Activated naive CD8-positive, alpha-beta T cell treated with anti-CD3 and anti-CD28 coated beads, Interleukin-2, amount 50 U/mL, for 16 hours (primary cell): ENCODE results near the gene NKX2-3.

Experiments
- DNase-seq: peaks from one replicate; pipeline ENCODE4 v3.0.0-alpha.2; 2020; ENCODE audit warnings: low read depth, low spot score

NKX2-3 gene

GRCh38 chr10:99526861-99527504 lies 5.8 kb upstream of the NKX2-3 start:
- no peak for DNase-seq

GRCh38 chr10:99527526-99528493 lies 4.9 kb upstream of the NKX2-3 start:
- DNase-seq, result no peak

GRCh38 chr10:99528494-99529441 lies 4.0 kb upstream of the NKX2-3 start:
- no peak for DNase-seq

- no peak for DNase-seq
These were observed 3.1 kb upstream of the NKX2-3 start for GRCh38 chr10:99529591-99530107.

- DNase-seq, result no peak
These were observed 2.4 kb upstream of the NKX2-3 start for GRCh38 chr10:99530108-99531025.

GRCh38 chr10:99531026-99531695 lies 1.6 kb upstream of the NKX2-3 start:
- no peak for DNase-seq

GRCh38 chr10:99531696-99532593 lies 797 bp upstream of the NKX2-3 start:
- DNase-seq, result no peak

GRCh38 chr10:99533496-99534449 lies 1.0 kb downstream of the NKX2-3 start:
- DNase-seq, result no peak

GRCh38 chr10:99534450-99534938 lies 1.8 kb downstream of the NKX2-3 start:
- no peak for DNase-seq

GRCh38 chr10:99534939-99535763 lies 2.4 kb downstream of the NKX2-3 start:
- DNase-seq, result no peak

- no peak for DNase-seq
These were observed 3.1 kb downstream of the NKX2-3 start for GRCh38 chr10:99535764-99536337.

- DNase-seq, result no peak
These were observed 3.8 kb downstream of the NKX2-3 start for GRCh38 chr10:99536338-99537085.

- no peak for DNase-seq
These were observed 4.6 kb downstream of the NKX2-3 start for GRCh38 chr10:99537086-99537988.
